DOHH2 (cell line): ENCODE measurements around the gene CARD14.

Experiments
- CTCF ChIP-seq: fragments of 200-600 bp; sonication (generic); IDR thresholded peaks from one replicate; pipeline ENCODE4 v1.5.1; 2014; ENCODE audit warnings: antibody characterized with exemption, mild to moderate bottlenecking, low read depth, low read length; ENCODE audit not compliant: poor library complexity, severe bottlenecking
- EZH2phosphoT487 ChIP-seq: fragments of 200-600 bp; sonication (generic); IDR thresholded peaks from 2 replicates; pipeline ENCODE4 v1.6.1; 2017; ENCODE audit warnings: borderline replicate concordance, mild to moderate bottlenecking, antibody characterized with exemption, low read length, moderate library complexity, mixed read lengths

- TF ChIP-seq EZH2phosphoT487 (no peak), CTCF (no peak)
Observed at GRCh38 chr17:80187515-80187941, 17.7 kb downstream of the CARD14 start.
